NB4 (cell line): ENCODE measurements around the gene EFCAB6.

Experiments
- MYC ChIP-seq: IDR thresholded peaks from 2 replicates; pipeline ENCODE4 v1.6.1; 2011; ENCODE audit warnings: low read depth, low read length
- POLR2A ChIP-seq: IDR thresholded peaks from 2 replicates; pipeline ENCODE4 v1.6.1; 2011; ENCODE audit warnings: mild to moderate bottlenecking; ENCODE audit not compliant: insufficient read length; ENCODE audit errors: extremely low read depth
- TF ChIP-seq, protein P1 (sequence below): IDR thresholded peaks from one replicate; pipeline ENCODE4 v1.5.1; 2012; ENCODE audit warnings: low read depth, low read length
- TF ChIP-seq, protein P2 (sequence below): IDR thresholded peaks from 2 replicates; pipeline ENCODE4 v1.6.1; 2011; ENCODE audit warnings: low read depth, low read length

GRCh38 chr22:43819421-43819921 lies 7.4 kb upstream of the EFCAB6 start:
- TF ChIP-seq, protein P1, sequence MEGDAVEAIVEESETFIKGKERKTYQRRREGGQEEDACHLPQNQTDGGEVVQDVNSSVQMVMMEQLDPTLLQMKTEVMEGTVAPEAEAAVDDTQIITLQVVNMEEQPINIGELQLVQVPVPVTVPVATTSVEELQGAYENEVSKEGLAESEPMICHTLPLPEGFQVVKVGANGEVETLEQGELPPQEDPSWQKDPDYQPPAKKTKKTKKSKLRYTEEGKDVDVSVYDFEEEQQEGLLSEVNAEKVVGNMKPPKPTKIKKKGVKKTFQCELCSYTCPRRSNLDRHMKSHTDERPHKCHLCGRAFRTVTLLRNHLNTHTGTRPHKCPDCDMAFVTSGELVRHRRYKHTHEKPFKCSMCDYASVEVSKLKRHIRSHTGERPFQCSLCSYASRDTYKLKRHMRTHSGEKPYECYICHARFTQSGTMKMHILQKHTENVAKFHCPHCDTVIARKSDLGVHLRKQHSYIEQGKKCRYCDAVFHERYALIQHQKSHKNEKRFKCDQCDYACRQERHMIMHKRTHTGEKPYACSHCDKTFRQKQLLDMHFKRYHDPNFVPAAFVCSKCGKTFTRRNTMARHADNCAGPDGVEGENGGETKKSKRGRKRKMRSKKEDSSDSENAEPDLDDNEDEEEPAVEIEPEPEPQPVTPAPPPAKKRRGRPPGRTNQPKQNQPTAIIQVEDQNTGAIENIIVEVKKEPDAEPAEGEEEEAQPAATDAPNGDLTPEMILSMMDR: no peak
- TF ChIP-seq, protein P2, sequence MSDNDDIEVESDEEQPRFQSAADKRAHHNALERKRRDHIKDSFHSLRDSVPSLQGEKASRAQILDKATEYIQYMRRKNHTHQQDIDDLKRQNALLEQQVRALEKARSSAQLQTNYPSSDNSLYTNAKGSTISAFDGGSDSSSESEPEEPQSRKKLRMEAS: no peak
- TF ChIP-seq POLR2A: no peak
- TF ChIP-seq MYC: no peak
